HG03460 (cell line): ENCODE measurements around the gene TPRA1.
"Not testable (repeated sequence)": the region's sequence is repeated elsewhere in the genome, so short reads cannot be mapped to it uniquely, and the experiment has no call there.

Source experiments
- ATAC-seq: cut with Tn5 transposase; IDR thresholded peaks from one replicate; pipeline ENCODE4 v1.9.1; 2021; ENCODE audit not compliant: unreplicated experiment

The TPRA1 gene

DNA sequence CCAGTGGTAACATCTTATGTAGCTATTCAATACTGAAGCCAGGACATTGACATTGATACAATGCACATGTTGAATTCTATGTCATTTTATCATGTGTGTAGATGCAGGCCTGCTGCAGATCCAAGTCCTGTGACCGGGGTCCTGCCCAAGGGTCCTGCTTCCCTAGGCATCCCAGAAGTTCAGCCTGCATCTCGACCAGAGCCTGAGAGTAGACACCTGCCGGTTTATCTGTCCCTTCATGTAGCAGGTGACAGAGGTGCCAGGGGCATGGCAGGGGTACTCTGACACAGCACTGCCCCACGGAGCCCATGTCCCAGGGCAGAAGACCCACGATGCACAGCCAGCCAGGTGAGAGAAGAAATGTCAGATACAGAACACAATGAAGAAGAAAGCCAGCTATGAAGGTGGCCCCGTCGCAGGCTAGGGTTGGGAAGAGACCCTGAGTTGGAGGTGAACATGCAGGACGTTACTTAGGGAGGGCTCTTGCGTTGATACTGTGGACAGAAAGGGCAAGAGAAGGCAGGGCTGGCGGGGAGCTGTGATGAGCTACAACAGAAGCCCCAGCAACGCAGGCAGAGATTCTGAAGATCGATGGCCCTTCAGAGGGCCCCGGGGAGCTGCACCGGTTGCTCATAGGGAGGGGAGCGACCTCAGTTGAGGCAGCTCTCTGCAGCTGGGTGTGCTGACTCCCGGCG lies 51.0 kb downstream of the TPRA1 start:
- ATAC-seq: no peak

GRCh38 chr3:127538569-127538968 lies 52.0 kb downstream of the TPRA1 start:
- ATAC-seq: no peak

DNA sequence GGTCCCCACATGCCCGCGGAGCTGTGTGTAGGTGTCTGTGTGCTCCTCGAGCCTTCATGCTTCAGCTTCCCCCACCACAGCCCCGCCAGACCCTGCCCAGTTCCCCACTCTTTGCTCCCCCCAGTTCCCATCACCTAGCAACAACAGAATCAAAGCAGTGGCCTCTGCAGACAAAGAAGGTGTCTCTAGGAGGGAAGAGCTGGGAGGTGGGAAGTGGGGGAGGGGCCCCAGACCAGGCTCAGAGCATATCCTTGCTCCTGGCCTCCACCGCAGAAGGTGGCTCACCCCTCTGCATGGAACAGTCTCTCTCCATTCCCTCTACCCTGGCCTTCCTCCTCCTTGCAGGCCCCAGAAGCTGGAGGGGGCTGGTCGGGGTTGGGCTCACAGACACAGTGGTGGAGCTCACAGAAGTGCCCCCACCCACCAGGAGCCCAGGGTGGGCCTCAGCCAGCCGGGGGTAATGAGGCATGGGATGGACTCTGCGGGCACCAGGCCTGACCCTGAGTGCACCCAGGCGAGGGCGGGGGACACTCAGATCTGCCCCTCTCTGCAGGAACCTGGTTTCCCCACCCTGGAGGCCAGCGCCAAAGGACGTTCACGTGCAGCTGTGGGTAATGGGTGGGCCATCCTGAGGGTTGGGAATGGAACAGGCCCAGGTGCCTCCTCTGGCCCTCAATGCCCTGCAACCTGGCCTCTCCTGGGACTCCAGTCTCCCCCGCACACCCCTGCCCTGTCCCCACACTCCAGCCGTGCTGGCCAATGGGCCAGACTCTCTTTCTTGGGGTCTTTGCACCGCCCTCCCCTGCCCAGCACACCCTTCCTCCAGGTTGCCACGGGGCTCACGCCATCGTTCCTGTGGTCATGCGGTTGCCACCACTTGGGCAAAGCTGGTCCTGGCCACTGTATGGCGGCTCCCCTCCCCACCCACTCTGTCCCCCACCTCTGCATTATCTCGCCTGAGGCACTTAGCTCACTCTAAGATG lies 53.4 kb downstream of the TPRA1 start:
- ATAC-seq: no peak

DNA sequence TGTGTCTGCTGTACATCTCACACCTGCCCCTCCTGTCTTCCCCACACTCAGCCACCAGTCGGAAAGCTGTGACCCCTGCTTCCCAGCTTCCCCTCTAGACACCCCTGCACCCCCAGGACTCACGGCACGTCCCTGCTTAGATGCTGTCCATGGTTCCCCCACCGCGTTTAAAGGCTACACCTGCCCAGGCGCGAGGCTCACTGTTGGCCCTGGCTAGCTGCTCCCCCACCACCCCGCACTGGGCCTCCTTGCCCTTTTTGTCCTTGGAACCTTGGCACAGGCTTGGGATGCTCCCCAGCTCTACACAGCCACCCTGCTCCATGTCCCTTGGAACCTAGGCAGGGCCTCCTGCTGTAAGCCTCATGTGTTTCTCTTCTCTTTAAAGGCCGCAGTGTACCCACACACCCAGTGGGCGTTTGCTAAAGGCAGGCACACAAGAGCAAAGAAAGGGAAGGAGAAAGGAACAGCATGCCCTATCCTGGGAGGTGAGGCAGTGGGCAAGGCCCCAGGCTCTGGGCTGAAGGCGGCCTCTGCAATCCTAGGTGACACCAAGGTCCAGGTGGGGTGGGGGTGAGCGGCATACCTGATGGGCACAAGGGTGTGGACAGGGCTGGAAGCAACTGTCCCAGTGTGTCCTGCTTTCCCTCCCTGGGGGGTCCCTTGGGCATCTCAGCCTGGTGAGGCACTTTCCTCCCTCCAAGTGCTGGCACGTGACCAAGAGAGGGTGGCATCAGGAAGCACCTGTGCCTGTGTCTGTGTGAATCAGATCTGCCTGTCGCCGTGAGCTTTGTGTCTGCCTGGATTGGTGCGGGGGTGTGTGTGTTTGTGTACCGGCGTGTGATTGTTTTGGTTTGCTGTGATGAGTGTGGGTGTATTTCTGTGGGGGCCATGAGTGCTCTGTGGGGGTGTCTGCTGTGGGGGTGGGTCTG lies 54.4 kb downstream of the TPRA1 start:
- no peak for ATAC-seq

DNA sequence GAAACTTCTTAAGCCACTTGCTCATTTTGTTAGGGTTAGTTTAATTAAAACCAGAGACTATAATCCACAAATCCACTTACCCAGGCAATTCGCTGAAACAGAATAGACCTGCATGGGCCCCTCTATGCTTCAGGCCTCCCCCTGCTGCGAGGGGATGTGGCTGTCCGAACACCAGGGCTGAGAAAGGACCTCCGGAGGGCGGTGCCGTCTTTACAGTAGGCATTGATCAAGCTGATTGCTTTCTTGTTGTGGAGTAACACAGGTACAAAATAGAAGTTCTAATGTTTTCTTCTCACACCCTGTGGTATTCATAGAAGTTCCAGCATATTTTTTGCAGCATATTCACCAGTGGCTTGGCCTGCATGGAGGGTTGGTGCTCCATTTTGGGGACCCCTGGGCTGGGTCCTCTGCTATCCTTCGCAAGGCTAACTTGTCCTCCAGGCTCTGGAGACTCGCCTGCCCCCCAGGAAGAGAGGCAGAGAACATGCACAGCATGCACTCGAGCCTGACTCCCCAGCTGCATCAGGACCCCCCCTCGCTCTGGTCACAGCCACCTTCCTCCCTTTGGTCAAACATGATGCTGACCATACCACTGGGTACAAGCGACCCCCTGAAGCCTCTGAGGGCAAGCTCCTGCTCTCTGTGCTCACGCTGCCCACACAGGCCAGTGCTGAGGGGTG lies 55.3 kb downstream of the TPRA1 start:
- no peak for ATAC-seq

DNA sequence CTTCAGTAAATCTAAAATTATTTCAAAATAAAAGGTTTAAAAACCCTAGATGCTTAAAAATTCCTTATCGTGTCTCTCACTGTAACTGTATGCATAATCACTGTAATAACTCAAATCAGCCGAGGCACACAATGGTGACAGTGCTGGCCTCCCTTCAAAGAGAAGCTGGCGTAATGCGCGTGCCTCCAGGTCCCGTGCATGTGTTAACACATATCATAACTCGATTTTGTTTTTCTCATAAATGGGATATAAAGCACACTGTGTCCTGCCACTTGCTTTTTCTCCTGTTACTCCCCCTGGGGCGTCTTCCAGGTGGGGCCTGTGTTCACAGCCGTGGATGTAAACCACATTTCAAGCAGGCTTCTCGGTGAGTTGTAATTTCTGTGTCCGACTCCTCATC lies 56.0 kb downstream of the TPRA1 start:
- ATAC-seq: no peak

GRCh38 chr3:127534161-127534451 lies 56.4 kb downstream of the TPRA1 start:
- ATAC-seq: no peak

- no peak for ATAC-seq
These were observed 57.9 kb downstream of the TPRA1 start for GRCh38 chr3:127532561-127533203.

GRCh38 chr3:127531821-127532220 lies 58.7 kb downstream of the TPRA1 start:
- no peak for ATAC-seq

- not testable (repeated sequence) for ATAC-seq
These were observed 59.7 kb downstream of the TPRA1 start for GRCh38 chr3:127530863-127531262.

GRCh38 chr3:127529346-127530188 lies 61.0 kb downstream of the TPRA1 start:
- no peak for ATAC-seq

- ATAC-seq: no peak
These were observed 65.2 kb downstream of the TPRA1 start for GRCh38 chr3:127525373-127525772.

DNA sequence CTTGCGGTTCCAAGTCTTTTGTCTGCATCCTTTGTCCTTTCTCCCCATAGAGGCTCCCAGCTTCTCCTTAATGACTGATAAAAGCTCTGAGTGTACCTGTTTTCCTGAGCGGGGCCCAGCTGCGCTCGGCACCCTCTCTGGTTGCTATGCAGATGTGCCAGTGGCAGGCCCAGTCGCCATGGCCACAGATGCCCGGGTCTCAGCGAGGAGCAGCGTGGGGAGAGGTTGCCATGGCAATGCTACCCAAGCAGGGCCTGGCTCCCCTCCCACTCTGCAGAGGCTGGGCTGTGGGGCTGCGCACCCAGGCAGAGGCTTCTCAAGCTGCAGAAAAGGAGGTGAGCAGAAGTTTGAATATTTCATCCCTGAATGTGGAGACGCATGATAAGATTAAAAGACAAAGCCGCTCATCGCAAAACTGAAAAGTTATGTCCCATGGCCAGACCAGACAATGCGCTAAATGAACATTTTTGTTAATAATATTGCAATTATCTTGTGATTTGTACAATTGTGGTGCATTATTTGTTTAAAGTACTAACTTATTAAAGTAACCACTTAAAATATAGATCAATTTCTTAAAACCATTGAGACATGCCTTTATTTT lies 66.1 kb downstream of the TPRA1 start:
- no peak for ATAC-seq
